Measurements from ENCODE around the gene PBRM1.
"Not testable (repeated sequence)": the region's sequence is repeated elsewhere in the genome, so short reads cannot be mapped to it uniquely, and the experiment has no call there.

PBRM1 gene

DNA sequence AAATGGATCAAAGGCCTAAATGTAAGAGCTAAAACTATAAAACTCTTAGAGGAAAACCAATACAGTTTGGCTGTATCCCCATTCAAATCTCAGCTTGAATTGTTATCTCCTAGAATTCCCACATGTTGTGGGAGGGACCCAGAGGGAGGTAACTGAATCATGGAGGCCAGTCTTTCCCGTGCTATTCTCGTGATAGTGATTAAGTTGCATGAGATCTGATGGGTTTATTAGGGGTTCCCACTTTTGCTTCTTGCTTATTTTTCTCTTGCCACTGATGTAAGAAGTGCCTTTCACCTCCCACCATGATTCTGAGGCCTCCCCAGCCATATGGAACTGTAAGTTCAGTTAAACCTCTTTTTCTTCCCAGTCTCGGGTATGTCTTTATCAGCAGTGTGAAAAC, 9.5 kb downstream of the PBRM1 start:
- not testable (repeated sequence) for DNase-seq (ENCODE audit: extremely low spot score, insufficient read length, low read depth); FAIRE-seq

DNA sequence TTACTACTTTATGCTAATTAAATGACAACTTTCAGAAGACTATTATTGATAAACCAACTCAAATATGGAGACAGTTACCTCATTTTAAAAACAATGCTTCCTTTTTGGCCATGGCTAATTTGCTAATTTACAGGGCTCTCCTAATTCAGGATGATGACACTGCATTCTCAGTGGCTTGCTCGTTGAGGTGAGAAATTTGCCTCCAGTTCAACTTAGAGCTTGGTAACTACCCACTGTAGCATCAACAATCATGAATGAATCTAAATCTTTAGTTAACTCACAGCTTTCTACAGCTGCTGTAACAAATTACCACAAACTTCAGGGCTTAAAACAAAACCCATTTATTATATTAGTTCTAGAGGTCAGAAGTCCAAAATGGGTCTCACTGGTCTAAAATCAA, 14.0 kb downstream of the PBRM1 start:
- no peak for DNase-seq (ENCODE audit: extremely low spot score, insufficient read length, low read depth)
- FAIRE-seq = peak; percentile 15

DNA sequence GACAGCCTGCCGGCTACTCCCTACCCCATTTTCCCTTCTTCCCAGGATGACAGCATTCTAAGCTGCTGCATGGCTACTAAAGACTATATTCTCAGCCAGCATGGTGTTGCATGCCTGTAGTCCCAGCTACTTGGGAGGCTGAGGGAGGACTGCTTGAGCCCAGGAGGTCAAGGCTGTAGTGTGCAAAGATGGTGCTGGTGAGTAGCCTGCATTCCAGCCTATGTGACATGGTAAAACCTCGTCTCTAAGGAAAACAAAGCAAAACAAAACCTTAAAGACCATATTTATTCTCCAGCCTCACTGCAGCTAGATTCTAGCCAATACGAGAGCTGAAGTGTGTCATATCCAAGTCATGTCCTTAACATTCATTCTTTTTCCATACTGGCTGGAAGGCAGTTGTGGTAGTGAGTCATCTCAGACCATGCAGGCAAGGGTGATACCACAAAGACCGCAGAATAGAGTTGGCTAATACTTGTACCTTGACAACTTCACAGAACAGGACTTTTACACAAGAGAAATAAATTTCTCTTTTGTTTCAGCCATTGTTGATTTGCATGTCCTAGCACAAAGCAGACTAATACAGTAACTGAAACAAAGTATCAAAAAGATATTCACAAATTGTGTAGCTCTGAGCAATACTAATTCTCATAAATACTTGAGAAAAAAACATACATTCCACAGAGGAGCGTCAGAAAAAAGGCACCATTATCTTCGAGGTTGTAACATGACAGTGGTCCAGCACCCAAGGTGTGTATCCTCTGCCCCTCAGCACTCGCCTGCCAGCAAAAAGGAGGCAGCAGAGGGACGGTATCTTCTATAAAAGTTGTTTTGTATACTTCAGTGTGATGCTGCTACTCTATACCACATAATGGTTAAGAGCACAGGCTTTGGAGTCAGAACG, 14.8 kb downstream of the PBRM1 start:
- DNase-seq (ENCODE audit: extremely low spot score, insufficient read length, low read depth) (peak; percentile 11), FAIRE-seq (peak; percentile 74)

DNA sequence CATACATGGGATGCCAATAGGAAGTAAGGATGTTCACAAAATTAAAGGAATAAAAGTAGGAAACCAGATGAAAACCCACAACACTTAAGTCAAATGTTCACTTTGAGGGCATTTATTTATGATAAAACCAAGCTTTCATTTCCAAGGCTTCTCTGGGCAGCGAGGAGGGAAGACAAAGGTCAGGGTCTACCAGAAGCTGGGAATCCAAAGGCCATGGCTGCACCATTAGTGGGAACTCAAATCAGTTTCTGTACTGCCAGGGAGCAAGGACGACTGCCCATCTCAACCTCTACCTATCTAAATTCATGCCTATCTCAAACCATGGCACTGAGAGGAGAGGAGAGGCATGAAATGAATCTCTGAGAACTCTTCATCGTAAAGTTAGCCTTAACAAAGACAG, 22.6 kb downstream of the PBRM1 start:
- FAIRE-seq (no peak), DNase-seq (ENCODE audit: extremely low spot score, insufficient read length, low read depth) (no peak)

DNA sequence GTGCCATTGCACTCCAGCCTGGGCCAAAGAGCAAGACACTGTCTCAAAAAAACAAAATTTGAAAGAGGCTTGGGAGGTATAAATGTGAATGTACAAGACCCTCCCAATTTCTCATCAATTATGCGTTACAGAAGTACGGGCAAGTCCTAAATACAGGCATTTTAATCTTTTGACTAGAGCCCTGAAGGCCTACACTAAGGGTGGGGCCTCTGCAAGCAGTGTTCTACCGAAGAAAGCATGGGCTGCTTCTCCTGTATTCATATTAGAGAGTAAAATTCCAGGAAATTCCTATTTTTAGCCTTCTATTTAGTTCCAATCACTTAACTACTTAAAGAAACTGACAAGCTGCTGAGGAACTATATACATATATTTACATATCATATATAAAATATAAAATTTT, 25.7 kb downstream of the PBRM1 start:
- FAIRE-seq (no peak), DNase-seq (ENCODE audit: extremely low spot score, insufficient read length, low read depth) (no peak)

DNA sequence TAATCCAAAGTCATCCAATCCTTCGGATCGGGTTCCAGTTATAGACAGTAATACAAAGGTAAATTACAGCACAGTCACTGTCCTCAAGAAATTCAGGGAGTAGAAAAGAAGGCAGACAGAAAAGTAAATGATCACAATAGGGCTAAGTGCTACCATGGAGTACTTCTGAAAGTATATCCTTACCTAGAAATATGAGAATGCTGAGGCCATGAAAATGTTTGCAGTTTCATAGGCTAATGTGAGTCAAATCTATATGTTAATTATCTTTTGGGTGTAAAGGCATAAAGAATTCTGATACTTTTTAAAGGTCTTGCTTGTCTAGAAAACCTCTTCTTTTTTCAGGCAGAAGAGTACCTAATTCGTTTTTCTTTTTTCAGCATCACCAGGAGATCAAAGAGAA, 29.8 kb downstream of the PBRM1 start:
- no peak for DNase-seq (ENCODE audit: extremely low spot score, insufficient read length, low read depth)
- no peak for FAIRE-seq

DNA sequence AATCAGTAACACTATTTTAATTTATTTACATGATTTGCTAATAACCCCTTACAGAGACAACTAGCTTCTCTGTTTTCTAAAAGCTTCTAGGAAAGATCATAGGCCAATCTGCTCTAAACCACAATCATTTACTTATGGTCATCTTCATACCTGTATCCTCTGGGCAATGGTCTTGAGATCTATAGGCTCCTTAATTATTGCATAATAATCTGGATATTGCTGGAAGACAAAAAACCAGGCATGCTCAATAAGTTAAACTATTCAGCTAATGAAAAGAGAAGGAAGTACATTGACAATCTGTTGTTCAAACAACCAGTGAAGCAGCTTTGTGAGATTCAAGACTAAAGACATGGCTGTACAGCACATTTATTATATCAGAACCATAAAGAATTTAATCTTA, 34.1 kb downstream of the PBRM1 start:
- FAIRE-seq (no peak), DNase-seq (ENCODE audit: extremely low spot score, insufficient read length, low read depth) (no peak)

DNA sequence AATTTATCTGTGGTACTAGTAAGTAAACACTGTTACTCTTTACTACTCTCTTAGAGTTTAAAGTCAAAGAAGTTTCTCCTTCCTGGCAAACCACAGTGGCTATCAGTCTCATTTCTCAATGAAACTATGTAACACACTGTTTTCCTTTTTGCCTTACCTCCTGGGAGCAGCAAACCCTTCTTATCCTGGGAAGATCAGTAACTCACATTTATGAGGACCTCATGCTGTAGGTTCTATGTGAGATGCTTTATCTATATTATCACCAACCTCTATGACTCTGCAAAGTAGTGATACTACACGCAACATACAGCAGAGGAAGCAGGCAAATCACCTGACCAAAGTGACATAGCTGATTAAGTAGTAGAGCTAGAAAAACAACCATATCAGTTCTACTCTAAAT, 35.3 kb downstream of the PBRM1 start:
- no peak for FAIRE-seq
- DNase-seq (ENCODE audit: extremely low spot score, insufficient read length, low read depth) = no peak

DNA sequence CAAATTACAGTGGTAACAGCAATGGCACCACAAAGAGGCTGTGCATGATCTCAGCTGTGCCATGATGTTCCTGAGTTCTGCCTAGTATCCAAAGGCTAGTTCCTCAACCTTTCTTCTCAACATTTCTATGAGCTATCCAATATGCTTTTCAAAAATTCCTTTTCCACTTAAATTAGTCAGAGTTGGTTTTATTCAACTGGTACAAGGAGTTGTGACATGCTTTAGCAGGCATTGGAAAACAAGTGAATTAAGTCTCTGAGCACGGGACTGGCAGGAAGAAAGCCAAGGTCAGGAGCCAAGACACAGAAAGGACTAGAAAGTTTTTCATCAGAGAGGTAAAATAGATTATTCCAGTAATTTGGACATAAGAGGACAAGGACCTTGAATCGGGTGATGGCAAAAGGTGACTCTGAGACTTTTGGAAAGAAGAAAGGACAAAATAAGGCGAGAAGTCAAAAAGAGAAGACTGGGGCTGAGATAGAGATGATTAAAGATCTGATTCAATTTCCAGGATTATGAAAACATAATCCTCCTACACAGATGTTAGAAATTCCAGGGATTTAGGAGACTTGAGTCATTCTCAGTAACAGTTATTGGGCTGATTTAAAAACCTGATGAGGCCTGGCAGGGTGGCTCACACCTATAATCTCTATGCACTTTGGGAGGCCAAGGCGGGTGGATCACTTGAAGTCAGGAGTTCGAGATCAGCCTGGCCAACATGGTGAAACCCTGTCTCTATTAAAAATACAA, 36.1 kb downstream of the PBRM1 start:
- FAIRE-seq (no peak), DNase-seq (ENCODE audit: extremely low spot score, insufficient read length, low read depth) (no peak)

DNA sequence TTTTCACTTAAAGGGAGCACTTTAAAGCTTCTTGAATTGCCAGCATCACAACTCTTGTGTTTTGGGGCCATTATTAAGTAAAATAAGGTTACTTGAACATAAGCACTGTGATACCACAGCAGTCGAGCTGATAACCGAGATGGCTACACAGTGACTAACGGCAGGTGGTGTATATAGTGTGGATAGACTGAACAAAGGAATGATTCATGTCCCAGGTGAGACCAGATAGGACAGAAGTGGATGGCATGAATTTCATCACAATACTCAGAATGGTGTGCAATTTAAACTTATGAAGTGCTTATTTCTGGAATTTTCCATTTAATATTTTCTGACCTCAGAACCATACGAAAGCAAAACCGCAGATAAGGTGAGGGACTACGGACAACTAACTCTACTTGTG, 40.2 kb downstream of the PBRM1 start:
- no peak for DNase-seq (ENCODE audit: extremely low spot score, insufficient read length, low read depth)

DNA sequence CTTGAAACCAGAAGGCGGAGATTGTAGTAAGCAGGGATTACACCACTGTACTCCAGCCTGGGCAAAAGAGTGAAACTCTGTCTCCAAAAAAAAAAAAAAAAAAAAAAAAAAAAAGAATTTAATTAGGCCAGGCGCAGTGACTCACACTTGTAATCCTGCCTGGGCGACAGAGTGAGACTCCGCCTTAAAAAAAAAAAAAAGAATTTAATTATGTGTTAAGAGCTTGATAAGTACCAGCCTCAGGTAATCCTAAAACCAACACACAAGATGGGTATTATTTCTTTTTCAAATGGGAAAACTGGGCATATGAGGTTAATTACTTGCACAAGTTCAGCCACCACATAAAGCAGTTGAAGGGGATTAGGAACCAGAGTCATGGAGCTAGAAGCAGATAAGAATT, 49.0 kb downstream of the PBRM1 start:
- DNase-seq (ENCODE audit: extremely low spot score, insufficient read length, low read depth) (no peak), FAIRE-seq (no peak)

More for the DNA sequence above, 40.2 kb downstream of the PBRM1 start:
- FAIRE-seq = no peak

DNA sequence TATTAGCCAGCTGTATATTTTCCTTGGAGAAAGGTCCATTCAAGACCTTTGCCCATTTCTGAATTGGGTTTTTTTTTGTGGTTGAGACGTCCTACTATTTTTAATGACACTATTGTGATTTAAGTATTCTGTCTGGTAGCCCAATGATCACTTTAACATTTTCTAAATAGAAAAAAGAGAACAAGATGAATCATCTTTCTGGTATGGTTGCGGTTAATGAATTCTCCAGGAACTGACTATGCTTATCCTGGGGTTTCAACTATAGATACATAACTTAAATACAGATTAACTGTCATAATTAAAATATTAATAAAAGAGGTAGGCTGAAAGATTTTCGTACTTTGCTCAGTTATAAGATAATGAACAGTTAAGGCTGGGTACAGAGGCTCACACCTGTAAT, 51.9 kb downstream of the PBRM1 start:
- FAIRE-seq (no peak), DNase-seq (ENCODE audit: extremely low spot score, insufficient read length, low read depth) (no peak)

DNA sequence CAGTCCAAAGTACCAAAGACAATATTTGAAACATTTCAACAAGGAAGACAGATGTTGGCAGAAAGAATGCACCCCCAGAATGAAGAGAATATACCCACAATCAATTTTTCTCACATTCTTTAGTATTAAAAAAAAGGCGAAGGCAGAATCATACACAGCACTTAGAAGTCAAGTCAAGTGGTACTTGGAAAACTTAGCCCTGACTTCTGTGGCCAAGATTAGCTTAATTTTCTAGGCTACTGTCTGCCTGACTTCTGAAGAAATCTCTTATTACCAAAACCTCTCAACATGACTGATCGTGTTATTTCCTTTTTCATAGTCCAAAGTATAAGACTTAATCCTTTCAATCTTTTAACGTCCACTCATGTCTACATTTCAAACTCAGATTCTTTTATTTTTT, 60.7 kb downstream of the PBRM1 start:
- no peak for DNase-seq (ENCODE audit: extremely low spot score, insufficient read length, low read depth)
- FAIRE-seq = no peak

DNA sequence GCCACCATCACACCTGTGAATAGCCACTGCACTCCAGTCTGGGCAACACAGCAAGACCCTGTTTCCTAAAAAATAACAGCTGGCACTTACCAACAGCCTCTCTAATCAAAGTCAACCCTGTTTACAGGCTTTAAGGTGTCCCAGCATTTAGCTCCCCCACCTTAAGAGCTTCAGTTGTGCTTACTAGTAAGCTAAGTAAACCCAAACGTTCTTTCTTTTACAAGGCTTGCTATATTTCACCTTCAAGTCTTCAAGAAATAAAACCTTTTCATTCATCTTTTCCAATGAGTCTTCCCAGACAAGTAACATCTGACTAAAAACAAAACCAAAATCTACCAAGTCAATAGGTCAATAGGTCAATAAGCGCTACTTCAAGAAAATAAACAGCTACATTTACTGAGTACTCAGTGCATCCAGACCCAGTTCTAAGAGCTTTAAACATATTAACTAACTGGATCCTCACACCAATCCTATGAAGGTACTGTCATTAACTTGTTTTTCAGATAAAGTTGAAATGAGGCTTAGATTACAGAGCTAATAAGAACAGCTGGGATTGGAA, 62.4 kb downstream of the PBRM1 start:
- DNase-seq (ENCODE audit: extremely low spot score, insufficient read length, low read depth) (no peak), FAIRE-seq (no peak)

DNA sequence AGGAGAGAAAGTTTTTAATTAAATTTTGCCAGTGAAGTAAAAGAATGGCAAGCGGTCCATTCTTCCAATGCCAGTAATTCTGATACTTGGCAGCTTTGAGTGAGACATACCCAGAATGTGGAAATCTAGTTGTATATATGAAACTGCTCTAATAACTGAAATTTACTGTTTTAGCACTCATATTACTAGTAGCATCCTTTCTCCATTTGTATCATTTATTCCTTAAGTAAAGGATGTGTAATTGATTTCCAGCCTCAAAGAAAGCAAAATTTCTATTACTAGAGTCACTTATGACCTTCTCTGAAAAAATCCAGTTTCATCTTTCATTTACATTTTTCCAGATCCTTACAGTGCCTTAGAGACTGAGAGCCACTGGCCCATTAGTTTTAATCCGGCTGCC, 65.1 kb downstream of the PBRM1 start:
- FAIRE-seq (no peak), DNase-seq (ENCODE audit: extremely low spot score, insufficient read length, low read depth) (no peak)

DNA sequence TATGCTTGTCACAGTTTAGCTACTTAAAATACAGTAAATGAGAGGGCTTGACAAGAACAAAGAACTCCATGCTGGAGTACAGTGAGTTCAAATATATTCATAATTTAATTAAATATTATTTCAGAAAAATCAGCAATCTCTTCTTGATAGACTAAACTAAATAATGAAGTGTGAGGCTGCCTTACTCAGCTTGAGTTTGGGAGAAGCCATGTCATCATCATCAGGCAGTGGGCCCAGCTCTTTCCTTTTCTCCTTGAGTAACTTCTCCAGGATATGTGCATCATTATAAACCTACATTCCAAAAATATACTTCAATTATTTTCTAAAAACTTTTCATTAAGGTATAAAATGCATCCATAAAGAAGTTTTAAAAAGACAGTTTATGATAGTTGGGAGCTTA, 70.5 kb downstream of the PBRM1 start:
- FAIRE-seq = no peak
- DNase-seq (ENCODE audit: extremely low spot score, insufficient read length, low read depth) = no peak

DNA sequence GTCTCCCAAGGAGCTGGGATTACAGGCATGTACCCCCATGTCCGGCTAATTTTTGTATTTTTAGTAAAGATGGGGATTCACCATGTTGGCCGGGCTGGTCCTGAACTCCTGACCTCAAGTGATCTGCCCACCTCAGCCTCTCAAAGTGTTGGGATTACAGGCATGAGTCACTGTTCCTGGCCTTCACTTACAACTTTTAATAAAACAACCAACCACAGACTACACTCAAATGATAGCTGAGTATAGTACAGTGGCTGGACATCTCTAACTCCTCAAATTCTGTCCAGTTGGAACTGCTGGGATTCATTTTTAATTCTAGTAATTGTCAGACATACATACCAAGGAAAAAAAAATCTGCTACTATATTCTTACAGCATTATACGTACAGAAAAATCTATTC, 71.0 kb downstream of the PBRM1 start:
- DNase-seq (ENCODE audit: extremely low spot score, insufficient read length, low read depth) (no peak), FAIRE-seq (no peak)

DNA sequence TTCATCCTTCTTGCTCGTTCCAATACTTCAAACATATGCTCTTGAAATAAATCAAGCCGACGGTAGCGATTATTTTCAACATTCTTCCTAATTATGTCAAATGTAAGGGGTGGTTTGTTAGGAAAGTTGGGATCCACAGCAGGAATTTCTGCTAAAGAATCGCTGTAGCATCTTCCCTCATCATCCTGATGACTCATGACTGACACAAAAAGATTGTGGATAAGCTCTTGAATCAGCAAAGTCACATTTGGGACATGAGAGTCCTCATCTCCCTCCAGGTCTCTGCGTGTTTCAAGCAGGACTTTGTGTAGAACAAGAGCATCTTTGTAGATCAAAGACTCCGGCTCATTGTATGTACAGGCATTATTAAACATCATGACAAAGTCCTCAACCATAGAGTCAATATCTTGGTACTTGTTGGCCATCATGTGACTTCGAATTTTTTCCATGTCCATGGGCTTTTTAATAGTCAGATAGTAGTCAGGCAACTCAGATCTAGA, 76.3 kb downstream of the PBRM1 start:
- DNase-seq (ENCODE audit: extremely low spot score, insufficient read length, low read depth) = no peak
- no peak for FAIRE-seq

DNA sequence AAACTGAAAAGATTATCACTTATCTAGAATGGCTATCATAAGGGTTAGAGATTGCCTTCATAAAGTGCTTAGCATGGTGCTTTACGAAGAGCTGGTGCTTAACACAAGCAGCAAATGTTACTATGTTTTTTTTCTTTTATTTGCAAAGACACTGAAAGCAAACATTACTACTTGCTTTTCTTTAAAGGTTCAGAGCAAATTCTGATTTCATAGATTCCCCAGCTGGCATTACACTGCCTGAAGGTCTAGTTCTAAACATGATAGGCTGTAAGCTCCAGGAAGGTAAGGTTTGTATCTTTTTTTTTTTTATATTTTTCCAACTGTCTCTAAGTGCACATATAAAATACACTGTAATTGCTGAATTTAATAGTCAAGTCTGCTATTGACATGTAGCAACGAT, 77.4 kb downstream of the PBRM1 start:
- no peak for DNase-seq (ENCODE audit: extremely low spot score, insufficient read length, low read depth)
- FAIRE-seq = no peak

DNA sequence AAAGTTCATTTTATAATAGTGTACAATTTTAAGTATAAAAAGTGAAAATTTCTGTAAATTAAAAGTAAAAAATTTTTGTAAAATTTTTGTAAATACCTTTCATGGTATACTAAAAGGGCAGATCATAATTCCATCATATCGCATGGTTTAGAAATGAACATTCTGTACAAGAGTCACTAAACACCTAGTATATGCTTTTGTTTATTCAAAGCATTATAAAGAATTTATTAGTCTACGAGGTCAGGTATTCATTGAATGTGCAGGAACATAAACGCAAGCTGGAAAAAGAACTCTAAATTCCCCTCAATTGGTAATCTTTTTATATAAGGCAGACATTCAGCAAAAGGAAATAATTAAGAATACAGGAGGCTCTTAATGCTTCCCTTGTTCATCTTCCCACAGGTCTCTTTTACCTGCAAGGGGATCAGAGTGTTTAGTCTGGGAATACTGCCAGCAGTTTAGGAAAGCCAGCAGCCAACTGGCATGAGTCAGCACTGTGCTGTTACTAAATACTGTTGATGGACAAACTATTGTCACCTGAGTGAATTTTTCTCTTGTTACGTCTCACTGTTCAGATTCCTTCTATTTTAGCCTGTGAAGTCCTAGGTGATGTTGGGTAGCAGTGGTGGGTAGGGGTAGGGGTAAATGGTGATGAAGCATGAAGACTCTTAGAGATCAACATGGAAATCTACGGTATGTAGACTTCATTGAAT, 79.2 kb downstream of the PBRM1 start:
- no peak for FAIRE-seq
- DNase-seq (ENCODE audit: extremely low spot score, insufficient read length, low read depth) = no peak

Data from GM18507 (cell line).